ENCODE results near the gene LRP11.
"Not testable (repeated sequence)": the region's sequence is repeated elsewhere in the genome, so short reads cannot be mapped to it uniquely, and the experiment has no call there.

LRP11 gene

GRCh38 chr6:149867876-149868640 lies 3.9 kb upstream of the LRP11 start:
- H3K27ac ChIP-seq (ENCODE audit: low read depth, low read length): no peak overlapping the region
- H3K9me3 ChIP-seq (ENCODE audit: control insufficient read depth, insufficient read depth, low read length): no peaks in the 10 kb centered on the region
- H3K36me3 ChIP-seq (ENCODE audit: control insufficient read depth, insufficient read depth, low read length): no peaks in the 10 kb centered on the region
- no peak overlapping the region for H3K9ac ChIP-seq (ENCODE audit: low read depth, low read length)
- peaks cover under 1% of the 10 kb centered on the region; the same call in 1 of the 2 replicates for H3K27me3 ChIP-seq (ENCODE audit: control insufficient read depth, insufficient read depth, low read length)
- H3K4me1 ChIP-seq (ENCODE audit: control insufficient read depth, insufficient read depth, low read length): peaks cover 9% of the 10 kb centered on the region
- H3K4me3 ChIP-seq (ENCODE audit: low read depth, low read length): no peak overlapping the region

- Histone ChIP-seq H3K27ac (ENCODE audit: low read depth, low read length) (peak overlapping the region; percentile 77), H3K27me3 (ENCODE audit: control insufficient read depth, insufficient read depth, low read length) (peaks cover 12% of the 10 kb centered on the region), H3K4me3 (ENCODE audit: low read depth, low read length) (peak overlapping the region; percentile 81), H3K36me3 (ENCODE audit: control insufficient read depth, insufficient read depth, low read length) (no peaks in the 10 kb centered on the region), H3K9me3 (ENCODE audit: control insufficient read depth, insufficient read depth, low read length) (no peaks in the 10 kb centered on the region), H3K4me1 (ENCODE audit: control insufficient read depth, insufficient read depth, low read length) (peaks cover 18% of the 10 kb centered on the region), H3K9ac (ENCODE audit: low read depth, low read length) (peak overlapping the region; percentile 50; the same call in 1 of the 2 replicates)
These were observed 698 bp upstream of the LRP11 start for GRCh38 chr6:149864578-149865535.

- Histone ChIP-seq H3K4me3 (ENCODE audit: low read depth, low read length) (peak overlapping the region; percentile 81), H3K9me3 (ENCODE audit: control insufficient read depth, insufficient read depth, low read length) (no peaks in the 10 kb centered on the region), H3K4me1 (ENCODE audit: control insufficient read depth, insufficient read depth, low read length) (peaks cover 14% of the 10 kb centered on the region; the same call in 1 of the 2 replicates), H3K27ac (ENCODE audit: low read depth, low read length) (no peak overlapping the region), H3K36me3 (ENCODE audit: control insufficient read depth, insufficient read depth, low read length) (no peaks in the 10 kb centered on the region), H3K9ac (ENCODE audit: low read depth, low read length) (peak overlapping the region; percentile 57; the same call in 1 of the 2 replicates), H3K27me3 (ENCODE audit: control insufficient read depth, insufficient read depth, low read length) (peaks cover 12% of the 10 kb centered on the region)
These were observed 1.0 kb downstream of the LRP11 start for GRCh38 chr6:149862922-149863697.

GRCh38 chr6:149862424-149862738 lies 1.8 kb downstream of the LRP11 start:
- H3K36me3 ChIP-seq (ENCODE audit: control insufficient read depth, insufficient read depth, low read length); H3K4me3 ChIP-seq (ENCODE audit: low read depth, low read length): not testable (repeated sequence)
- peaks cover 12% of the 10 kb centered on the region for H3K27me3 ChIP-seq (ENCODE audit: control insufficient read depth, insufficient read depth, low read length)

GRCh38 chr6:149861603-149862423 lies 2.3 kb downstream of the LRP11 start:
- Histone ChIP-seq H3K9ac (ENCODE audit: low read depth, low read length) (no peak overlapping the region), H3K9me3 (ENCODE audit: control insufficient read depth, insufficient read depth, low read length) (no peaks in the 10 kb centered on the region), H3K4me3 (ENCODE audit: low read depth, low read length) (no peak overlapping the region), H3K36me3 (ENCODE audit: control insufficient read depth, insufficient read depth, low read length) (no peaks in the 10 kb centered on the region), H3K27me3 (ENCODE audit: control insufficient read depth, insufficient read depth, low read length) (peaks cover 12% of the 10 kb centered on the region), H3K27ac (ENCODE audit: low read depth, low read length) (no peak overlapping the region), H3K4me1 (ENCODE audit: control insufficient read depth, insufficient read depth, low read length) (peaks cover 10% of the 10 kb centered on the region)

More at GRCh38 chr6:149862424-149862738, 1.8 kb downstream of the LRP11 start:
- not testable (repeated sequence) for H3K9me3 ChIP-seq (ENCODE audit: control insufficient read depth, insufficient read depth, low read length); H3K27ac ChIP-seq (ENCODE audit: low read depth, low read length); H3K4me1 ChIP-seq (ENCODE audit: control insufficient read depth, insufficient read depth, low read length); H3K9ac ChIP-seq (ENCODE audit: low read depth, low read length)

- no peak overlapping the region for H3K9ac ChIP-seq (ENCODE audit: low read depth, low read length)
- no peaks in the 10 kb centered on the region for H3K9me3 ChIP-seq (ENCODE audit: control insufficient read depth, insufficient read depth, low read length)
- H3K4me3 ChIP-seq (ENCODE audit: low read depth, low read length): no peak overlapping the region
- H3K27me3 ChIP-seq (ENCODE audit: control insufficient read depth, insufficient read depth, low read length): peaks cover 12% of the 10 kb centered on the region
- peaks cover 12% of the 10 kb centered on the region for H3K4me1 ChIP-seq (ENCODE audit: control insufficient read depth, insufficient read depth, low read length)
- H3K27ac ChIP-seq (ENCODE audit: low read depth, low read length): no peak overlapping the region
- no peaks in the 10 kb centered on the region for H3K36me3 ChIP-seq (ENCODE audit: control insufficient read depth, insufficient read depth, low read length)
These were observed 3.1 kb downstream of the LRP11 start for GRCh38 chr6:149860834-149861602.

GRCh38 chr6:149860513-149860833 lies 3.7 kb downstream of the LRP11 start:
- H3K36me3 ChIP-seq (ENCODE audit: control insufficient read depth, insufficient read depth, low read length): no peaks in the 10 kb centered on the region
- H3K9me3 ChIP-seq (ENCODE audit: control insufficient read depth, insufficient read depth, low read length): no peaks in the 10 kb centered on the region
- peaks cover 18% of the 10 kb centered on the region for H3K4me1 ChIP-seq (ENCODE audit: control insufficient read depth, insufficient read depth, low read length)
- no peak overlapping the region for H3K27ac ChIP-seq (ENCODE audit: low read depth, low read length)
- peaks cover 12% of the 10 kb centered on the region for H3K27me3 ChIP-seq (ENCODE audit: control insufficient read depth, insufficient read depth, low read length)
- no peak overlapping the region for H3K4me3 ChIP-seq (ENCODE audit: low read depth, low read length)
- H3K9ac ChIP-seq (ENCODE audit: low read depth, low read length): no peak overlapping the region

GRCh38 chr6:149859938-149860337 lies 4.2 kb downstream of the LRP11 start:
- H3K36me3 ChIP-seq (ENCODE audit: control insufficient read depth, insufficient read depth, low read length): no peaks in the 10 kb centered on the region
- no peak overlapping the region for H3K9ac ChIP-seq (ENCODE audit: low read depth, low read length)
- H3K4me1 ChIP-seq (ENCODE audit: control insufficient read depth, insufficient read depth, low read length): peaks cover 22% of the 10 kb centered on the region
- H3K27ac ChIP-seq (ENCODE audit: low read depth, low read length): no peak overlapping the region
- H3K9me3 ChIP-seq (ENCODE audit: control insufficient read depth, insufficient read depth, low read length): no peaks in the 10 kb centered on the region
- no peak overlapping the region for H3K4me3 ChIP-seq (ENCODE audit: low read depth, low read length)
- H3K27me3 ChIP-seq (ENCODE audit: control insufficient read depth, insufficient read depth, low read length): peaks cover 12% of the 10 kb centered on the region

- Histone ChIP-seq H3K36me3 (ENCODE audit: control insufficient read depth, insufficient read depth, low read length) (no peaks in the 10 kb centered on the region), H3K9ac (ENCODE audit: low read depth, low read length) (no peak overlapping the region), H3K27ac (ENCODE audit: low read depth, low read length) (no peak overlapping the region), H3K4me1 (ENCODE audit: control insufficient read depth, insufficient read depth, low read length) (peaks cover 26% of the 10 kb centered on the region), H3K9me3 (ENCODE audit: control insufficient read depth, insufficient read depth, low read length) (no peaks in the 10 kb centered on the region), H3K27me3 (ENCODE audit: control insufficient read depth, insufficient read depth, low read length) (peaks cover 12% of the 10 kb centered on the region), H3K4me3 (ENCODE audit: low read depth, low read length) (no peak overlapping the region)
These were observed 4.8 kb downstream of the LRP11 start for GRCh38 chr6:149859368-149859767.

Data from HUES48 (cell line).